H1 (cell line): ENCODE data around the gene JAKMIP1. TPM values are rescaled to one million over a fixed set of nuclear protein-coding genes. Genes with fewer than 3 reads are reported as not detected.

Experiments
- CTCF ChIA-PET: fragments of 300-600 bp; sonication (Branson Sonifier 250); formaldehyde crosslinking; loops from one replicate; lab custom pipeline; 2021; ENCODE audit not compliant: partially characterized antibody; lab: Charles Lee
- POLR2A ChIA-PET: fragments of 300-600 bp; sonication (Branson Sonifier 250); formaldehyde crosslinking; loops from one replicate; lab custom pipeline; 2021; ENCODE audit warnings: inconsistent platforms; ENCODE audit not compliant: partially characterized antibody; lab: Charles Lee
- DNase-seq, 2 experiments: peaks; one replicate each; pipeline versions ENCODE4 v3.0.0 to v3.0.0-alpha.2; 2010 to 2022; ENCODE audit warnings: low spot score in 2 of 2, low read depth in 1 of 2, mixed read lengths in 1 of 2
- FAIRE-seq: peaks from 2 replicates; lab custom pipeline; 2011; peaks lifted over from hg19 to GRCh38; lab: Jason Lieb, UNC
- H2AFZ ChIP-seq: 2 replicates; pipeline ENCODE4 v1.8.1; 2012; ENCODE audit warnings: low read length, inconsistent platforms
- H2AK5ac ChIP-seq: 2 replicates; pipeline ENCODE4 v1.6.1; 2013; ENCODE audit warnings: low read depth, low read length
- H2BK120ac ChIP-seq: replicated peaks from 2 replicates; pipeline ENCODE3; 2013; ENCODE audit warnings: low read depth, low read length, inconsistent platforms
- H2BK12ac ChIP-seq: 2 replicates; pipeline ENCODE4 v1.6.1; 2013; ENCODE audit warnings: low read depth, low read length
- H2BK15ac ChIP-seq: 2 replicates; pipeline ENCODE4 v1.6.1; 2013; ENCODE audit warnings: low read length
- H2BK20ac ChIP-seq: 2 replicates; pipeline ENCODE4 v1.6.1; 2013; ENCODE audit warnings: low read length
- H2BK5ac ChIP-seq: 2 replicates; pipeline ENCODE4 v1.6.1; 2013; ENCODE audit warnings: low read depth, low read length
- H3K14ac ChIP-seq: 2 replicates; pipeline ENCODE4 v1.6.1; 2013; ENCODE audit warnings: inconsistent platforms; ENCODE audit not compliant: insufficient read length
- H3K18ac ChIP-seq: 2 replicates; pipeline ENCODE4 v1.6.1; 2013; ENCODE audit warnings: low read length; ENCODE audit errors: extremely low read depth
- H3K23ac ChIP-seq: 2 replicates; pipeline ENCODE4 v1.6.1; 2013; ENCODE audit warnings: inconsistent platforms; ENCODE audit not compliant: insufficient read length
- H3K23me2 ChIP-seq: 2 replicates; pipeline ENCODE4 v1.6.1; 2013; ENCODE audit warnings: low read depth, low read length
- H3K27ac ChIP-seq: 2 replicates; pipeline ENCODE4 v1.6.1; 2011; ENCODE audit warnings: low read depth, low read length, inconsistent platforms
- H3K27me3 ChIP-seq, 4 experiments: replicated peaks in 1 of 4; 1 replicate in 1 of 4; 2 replicates in 3 of 4; pipeline versions ENCODE4 v1.6.1 to v1.8.1; 2011 to 2013; ENCODE audit warnings: low read length in 3 of 4, mild to moderate bottlenecking in 3 of 4, inconsistent platforms in 2 of 4, mixed read lengths in 2 of 4, moderate library complexity in 1 of 4; ENCODE audit not compliant: control insufficient read depth in 3 of 4, insufficient read depth in 3 of 4; ENCODE audit errors: extremely low read depth in 1 of 4
- H3K36me3 ChIP-seq, 4 experiments: 2 replicates each; pipeline versions ENCODE4 v1.6.1 to v1.8.1; 2011 to 2013; ENCODE audit warnings: mild to moderate bottlenecking in 4 of 4, low read length in 3 of 4, moderate library complexity in 2 of 4, control low read depth in 1 of 4, inconsistent platforms in 1 of 4; ENCODE audit not compliant: insufficient read depth in 4 of 4, control insufficient read depth in 2 of 4
- H3K4ac ChIP-seq: replicated peaks from 2 replicates; pipeline ENCODE3; 2013; ENCODE audit warnings: low read length, low read depth, mixed read lengths, inconsistent platforms; ENCODE audit not compliant: insufficient read length
- H3K4me1 ChIP-seq, 4 experiments: replicated peaks in 1 of 4; 1 replicate in 1 of 4; 2 replicates in 3 of 4; pipeline versions ENCODE4 v1.6.1 to v1.8.1; 2011 to 2013; ENCODE audit warnings: low read length in 3 of 4, inconsistent platforms in 2 of 4, mixed read lengths in 1 of 4; ENCODE audit not compliant: insufficient read depth in 4 of 4, control insufficient read depth in 3 of 4
- H3K4me2 ChIP-seq, 2 experiments: 2 replicates each; pipeline versions ENCODE4 v1.6.1 to v1.8.1; 2011 to 2013; ENCODE audit warnings: low read depth in 2 of 2, low read length in 2 of 2, control low read depth in 1 of 2, inconsistent platforms in 1 of 2, mild to moderate bottlenecking in 1 of 2; ENCODE audit not compliant: insufficient read depth in 1 of 2
- H3K4me3 ChIP-seq, 4 experiments: fragments of 200-600, 300-600 bp in 1 of 4; sonication (generic), shearing (Covaris generic), sonication (Bioruptor Twin) in 1 of 4; 2 replicates each; pipeline versions ENCODE4 v1.5.1 to v1.8.1; 2011 to 2016; ENCODE audit warnings: low read length in 4 of 4, low read depth in 3 of 4, control low read depth in 2 of 4, inconsistent platforms in 2 of 4, mild to moderate bottlenecking in 2 of 4, mixed read lengths in 1 of 4, moderate library complexity in 1 of 4; ENCODE audit not compliant: insufficient read depth in 2 of 4; ENCODE audit errors: extremely low read depth in 1 of 4
- H3K56ac ChIP-seq: replicated peaks from 2 replicates; pipeline ENCODE3; 2013; ENCODE audit warnings: low read depth, mild to moderate bottlenecking, mixed read lengths, low read length, inconsistent platforms; ENCODE audit not compliant: insufficient read length
- H3K79me1 ChIP-seq: 2 replicates; pipeline ENCODE4 v1.6.1; 2013; ENCODE audit warnings: low read depth, low read length, control low read depth
- H3K79me2 ChIP-seq, 2 experiments: 2 replicates each; pipeline versions ENCODE4 v1.6.1 to v1.8.1; 2012 to 2013; ENCODE audit warnings: low read length in 2 of 2, mild to moderate bottlenecking in 2 of 2, inconsistent platforms in 1 of 2; ENCODE audit not compliant: insufficient read depth in 2 of 2, control insufficient read depth in 1 of 2
- H3K9ac ChIP-seq, 4 experiments: replicated peaks in 1 of 4; 1 replicate in 1 of 4; 2 replicates in 3 of 4; pipeline versions ENCODE4 v1.6.1 to v1.8.1; 2011 to 2013; ENCODE audit warnings: low read depth in 3 of 4, low read length in 3 of 4, control low read depth in 2 of 4, mild to moderate bottlenecking in 2 of 4, moderate library complexity in 2 of 4, inconsistent platforms in 1 of 4; ENCODE audit errors: extremely low read depth in 1 of 4
- H3K9me3 ChIP-seq, 2 experiments: 2 replicates each; pipeline versions ENCODE4 v1.6.1 to v1.8.1; 2012 to 2013; ENCODE audit warnings: mild to moderate bottlenecking in 2 of 2, moderate library complexity in 2 of 2, control low read depth in 1 of 2, inconsistent platforms in 1 of 2, low read depth in 1 of 2, low read length in 1 of 2, mixed read lengths in 1 of 2; ENCODE audit not compliant: insufficient read depth in 2 of 2
- H4K20me1 ChIP-seq, 2 experiments: replicated peaks in 1 of 2; 2 replicates each; pipeline versions ENCODE3 to v1.8.1; 2011 to 2013; ENCODE audit warnings: inconsistent platforms in 2 of 2, low read length in 2 of 2, mild to moderate bottlenecking in 1 of 2; ENCODE audit not compliant: insufficient read depth in 2 of 2, control insufficient read depth in 1 of 2
- H4K5ac ChIP-seq: 2 replicates; pipeline ENCODE4 v1.6.1; 2013; ENCODE audit warnings: low read length, low read depth, mixed read lengths, inconsistent platforms; ENCODE audit not compliant: insufficient read length
- H4K8ac ChIP-seq: 2 replicates; pipeline ENCODE4 v1.8.0; 2013; ENCODE audit warnings: mild to moderate bottlenecking, moderate library complexity, low read length, inconsistent platforms; ENCODE audit not compliant: insufficient read depth; ENCODE audit errors: extremely low read depth
- H4K91ac ChIP-seq: replicated peaks from 2 replicates; pipeline ENCODE3; 2013; ENCODE audit warnings: low read length, mixed read lengths, inconsistent platforms; ENCODE audit not compliant: insufficient read length
- BCL11A ChIP-seq, 2 experiments: IDR thresholded peaks; one replicate each; pipeline ENCODE4 v1.6.1; 2011; ENCODE audit warnings: low read depth in 2 of 2, low read length in 2 of 2, mild to moderate bottlenecking in 2 of 2
- CBX5 ChIP-seq: fragments of 300-800, 300-1000 bp; sonication (generic); IDR thresholded peaks from 2 replicates; pipeline ENCODE4 v1.7.1; 2016; ENCODE audit warnings: antibody characterized with exemption, low read length, low read depth
- CEBPB ChIP-seq: IDR thresholded peaks from 2 replicates; pipeline ENCODE4 v1.6.1; 2012; ENCODE audit warnings: low read depth, low read length
- CHD2 ChIP-seq: IDR thresholded peaks from 2 replicates; pipeline ENCODE4 v1.6.1; 2012; ENCODE audit warnings: low read length, improper control_type of control experiment
- EZH2 ChIP-seq: fragments of 200-600 bp; sonication (generic); IDR thresholded peaks from 2 replicates; pipeline ENCODE4 v1.7.1; 2012; ENCODE audit warnings: low read depth, mild to moderate bottlenecking, moderate library complexity, low read length, inconsistent platforms; ENCODE audit not compliant: severe bottlenecking
- GABPA ChIP-seq: IDR thresholded peaks from 2 replicates; pipeline ENCODE4 v1.6.1; 2011; ENCODE audit warnings: mild to moderate bottlenecking, low read length, moderate library complexity, borderline replicate concordance; ENCODE audit not compliant: insufficient read depth
- GTF2F1 ChIP-seq: IDR thresholded peaks from 2 replicates; pipeline ENCODE4 v1.6.1; 2012; ENCODE audit warnings: low read depth, low read length, improper control_type of control experiment, borderline replicate concordance
- MAX ChIP-seq: IDR thresholded peaks from 2 replicates; pipeline ENCODE4 v1.6.1; 2012; ENCODE audit warnings: inconsistent platforms
- POLR2A ChIP-seq, 2 experiments: IDR thresholded peaks; 1 replicate in 1 of 2; 2 replicates in 1 of 2; pipeline ENCODE4 v1.6.1; 2011; ENCODE audit warnings: low read depth in 2 of 2, low read length in 2 of 2, mild to moderate bottlenecking in 2 of 2; ENCODE audit errors: control extremely low read depth in 1 of 2
- RFX5 ChIP-seq: IDR thresholded peaks from 2 replicates; pipeline ENCODE4 v1.6.1; 2011; ENCODE audit warnings: low read depth, low read length, improper control_type of control experiment, borderline replicate concordance
- SAP30 ChIP-seq: fragments of 300-600 bp; sonication (generic); IDR thresholded peaks from 2 replicates; pipeline ENCODE4 v1.7.1; 2012; ENCODE audit warnings: low read length, moderate library complexity, mild to moderate bottlenecking, inconsistent platforms; ENCODE audit not compliant: insufficient read depth, insufficient replicate concordance
- TAF7 ChIP-seq: optimal IDR thresholded peaks from 2 replicates; pipeline ENCODE3; 2011; ENCODE audit warnings: low read depth, mild to moderate bottlenecking, inconsistent platforms, low read length, moderate library complexity, borderline replicate concordance
- USF2 ChIP-seq: IDR thresholded peaks from 2 replicates; pipeline ENCODE4 v1.6.1; 2011; ENCODE audit warnings: low read length, improper control_type of control experiment
- WGBS, 2 experiments: shearing (Covaris generic) in 1 of 2; methylation state at CpG; one replicate each; pipeline versions ENCODE4 v1.1.6 to v1.1.7; 2013 to 2015; ENCODE audit warnings: low lambda C conversion rate in 2 of 2, mixed read lengths in 2 of 2, inconsistent platforms in 1 of 2, low coverage in 1 of 2, missing lambda C conversion rate in 1 of 2; ENCODE audit not compliant: insufficient replicate concordance in 2 of 2, insufficient coverage in 1 of 2, insufficient read length in 1 of 2; ENCODE audit errors: extremely low coverage in 1 of 2, missing lambda C conversion rate in 1 of 2; 5-methylcytosine and 5-hydroxymethylcytosine counted together
- polyA plus RNA-seq, 7 experiments: library from polyadenylated mRNA; depleted of rRNA in 3 of 7; stranded (reverse) in 5 of 7; unstranded in 2 of 7; fragments of >200 nt in 5 of 7; fragments of 200-250 nt in 2 of 7; gene quantifications; 1 replicate in 5 of 7; 2 replicates in 1 of 7; 4 replicates in 1 of 7; pipeline versions ENCODE4 v1.2.1 to v1.2.3, GENCODE V29; 2011 to 2013; ENCODE audit warnings: missing spikeins in 2 of 7, mixed read lengths in 2 of 7
- total RNA-seq: library from RNA; stranded (reverse); fragmentation: NEBNext Ultra II Directional; extraction: Animal tissue kit (Norgen Biotek cat#: 25700); gene quantifications from 2 replicates; pipeline ENCODE4 v1.2.1, GENCODE V29; 2021

JAKMIP1 gene
- total and polyA plus RNA-seq, 2 of the 8 experiments (the other 6 are each of a cell fraction or from before 2014, with no cell fraction given) = 2.5 to 4.4 TPM

GRCh38 chr4:6030679-6031078, 169.7 kb downstream of the JAKMIP1 start:
- FAIRE-seq = no peak
- no peak overlapping the region for H3K23ac ChIP-seq
- no peak overlapping the region for H3K4ac ChIP-seq
- no peak overlapping the region for H2BK5ac ChIP-seq
- H2BK12ac ChIP-seq = no peak overlapping the region; the same call in 1 of the 2 replicates
- ChIA-PET CTCF (interaction anchor here (1.1 to 6.7 kb wide), 5 partner anchors 11 to 55 kb away, joined by 3 to 64 read pairs (median 4); partner anchors contain the start of gene C4orf50), POLR2A (no interaction called here)
- H2AFZ ChIP-seq = no peak overlapping the region
- H3K79me2 ChIP-seq = no peaks in the 10 kb centered on the region
- H2BK120ac ChIP-seq = no peak overlapping the region
- H3K56ac ChIP-seq = no peak overlapping the region
- 0 out of 2 replicates have a peak overlapping the region, but pooled peaks have one; percentile 66 for H2AK5ac ChIP-seq
- 90% methylated on average over 7 of the region's 7 CpGs; no CpG with 5 or more reads in 1 of the 2 experiments for WGBS, 2 experiments
- H3K4me2 ChIP-seq = no peak overlapping the region
- no peak overlapping the region for H3K14ac ChIP-seq
- no peaks in the 10 kb centered on the region for H3K36me3 ChIP-seq
- H3K23me2 ChIP-seq = no peaks in the 10 kb centered on the region
- no peak overlapping the region for H4K91ac ChIP-seq
- no peak overlapping the region for H3K27ac ChIP-seq
- H3K18ac ChIP-seq = no peak overlapping the region
- peaks cover 0 to 6% (median 0%) of the 10 kb centered on the region in 4 experiments; a peak in 2 of 7 replicates for H3K4me1 ChIP-seq
- H3K4me3 ChIP-seq = no peak overlapping the region
- 0 out of 2 replicates have a peak overlapping the region, but pooled peaks have one; percentile 28 for H2BK20ac ChIP-seq
- H4K5ac ChIP-seq = no peak overlapping the region
- no peak for DNase-seq
- H3K9me3 ChIP-seq = no peaks in the 10 kb centered on the region
- no peaks in the 10 kb centered on the region for H4K20me1 ChIP-seq
- H4K8ac ChIP-seq = no peak overlapping the region; the same call in 1 of the 2 replicates
- no peak overlapping the region for H3K9ac ChIP-seq
- no peaks in the 10 kb centered on the region for H3K79me1 ChIP-seq
- no peak overlapping the region for H2BK15ac ChIP-seq
- no peaks in the 10 kb centered on the region; a peak in 1 of 7 replicates for H3K27me3 ChIP-seq
- TF ChIP-seq CHD2 (no peak), RFX5 (no peak), BCL11A (IDR thresholded peaks at IDR 0.05; ENCODE audit: low read depth in 2 of 2, low read length in 2 of 2) (no peak), GTF2F1 (no peak), SAP30 (no peak), USF2 (no peak), CEBPB (no peak), GABPA (no peak), CBX5 (no peak), POLR2A (IDR thresholded peaks at IDR 0.05; ENCODE audit: control extremely low read depth in 1 of 2, low read depth in 2 of 2, low read length in 2 of 2) (no peak), EZH2 (no peak), MAX (no peak), TAF7 (no peak)
